Fibroblast of skin of abdomen (primary cell): Measurements from ENCODE around the gene AKAP10.
"Not testable (repeated sequence)": the region's sequence is repeated elsewhere in the genome, so short reads cannot be mapped to it uniquely, and the experiment has no call there.

Experiments
- DNase-seq: peaks from one replicate; pipeline ENCODE4 v3.0.0-alpha.2; 2013

Gene AKAP10

DNA sequence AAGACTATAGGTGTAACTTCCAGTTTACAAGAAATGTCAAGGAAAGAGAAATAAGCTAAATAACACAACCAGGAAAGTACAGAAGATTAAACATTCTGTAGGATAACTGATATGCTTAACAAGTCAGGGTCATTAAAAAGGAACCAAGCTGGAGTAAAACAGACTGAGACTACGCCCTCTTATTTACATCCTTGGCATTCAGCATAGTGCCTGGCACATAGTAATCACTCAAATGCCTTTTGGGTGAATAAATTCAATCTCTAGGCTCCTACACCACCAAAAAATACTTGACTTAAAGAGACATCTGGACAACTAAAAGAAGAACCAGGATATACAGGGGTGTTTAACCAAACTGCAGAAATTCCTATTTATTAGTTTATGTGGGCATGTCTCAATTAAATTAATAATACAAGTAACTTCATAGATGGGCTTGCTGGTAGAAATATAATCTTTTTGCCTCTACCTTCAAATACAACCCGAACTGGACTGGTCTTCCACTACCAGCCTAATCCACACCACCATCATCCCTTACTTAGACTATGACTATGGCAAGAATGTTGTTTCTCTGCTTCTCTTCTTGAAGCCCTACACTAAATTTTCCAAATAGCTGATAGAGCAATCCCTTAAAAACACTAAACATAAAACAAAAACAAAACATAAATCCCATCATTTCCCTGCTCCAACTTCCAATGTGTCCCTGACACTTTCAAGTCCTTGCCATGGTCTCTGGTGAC lies 62.2 kb downstream of the AKAP10 start:
- DNase-seq, result no peak

DNA sequence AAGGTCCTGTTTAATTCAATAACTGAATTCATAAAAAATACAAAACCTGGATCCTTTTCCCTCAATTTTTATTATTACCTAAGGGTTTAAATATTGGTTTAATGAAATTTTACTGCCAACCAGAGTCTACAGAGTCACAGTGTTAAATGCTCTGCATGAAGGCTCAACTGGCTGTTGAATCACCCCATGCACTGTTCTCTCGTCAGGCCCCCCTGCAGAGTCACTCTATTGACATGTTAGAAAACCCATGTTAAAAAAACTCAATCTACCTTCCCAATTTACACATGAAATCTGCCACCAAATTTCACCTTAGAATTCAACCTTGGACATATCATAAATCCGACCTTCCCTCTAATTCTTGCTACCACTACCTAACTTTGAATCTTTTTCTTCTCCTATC lies 66.6 kb downstream of the AKAP10 start:
- no peak for DNase-seq

DNA sequence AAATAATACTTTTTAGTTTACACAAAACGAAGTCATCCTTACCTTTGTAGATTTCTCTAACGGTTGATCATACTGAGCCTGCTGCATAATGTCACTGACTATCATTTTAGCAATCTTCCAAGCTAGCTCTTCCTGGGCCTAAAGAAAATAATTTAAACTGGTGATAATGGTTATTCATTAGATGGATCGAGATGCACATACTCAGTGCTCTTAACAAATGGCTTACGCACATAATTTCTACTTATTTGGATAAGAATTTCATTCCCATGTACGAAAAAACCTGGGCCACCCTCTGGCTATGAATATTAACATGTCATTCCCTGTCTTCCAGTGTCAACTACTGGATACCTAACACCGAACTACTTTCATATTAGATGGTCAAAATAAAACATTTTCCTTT lies 68.5 kb downstream of the AKAP10 start:
- DNase-seq, result no peak

DNA sequence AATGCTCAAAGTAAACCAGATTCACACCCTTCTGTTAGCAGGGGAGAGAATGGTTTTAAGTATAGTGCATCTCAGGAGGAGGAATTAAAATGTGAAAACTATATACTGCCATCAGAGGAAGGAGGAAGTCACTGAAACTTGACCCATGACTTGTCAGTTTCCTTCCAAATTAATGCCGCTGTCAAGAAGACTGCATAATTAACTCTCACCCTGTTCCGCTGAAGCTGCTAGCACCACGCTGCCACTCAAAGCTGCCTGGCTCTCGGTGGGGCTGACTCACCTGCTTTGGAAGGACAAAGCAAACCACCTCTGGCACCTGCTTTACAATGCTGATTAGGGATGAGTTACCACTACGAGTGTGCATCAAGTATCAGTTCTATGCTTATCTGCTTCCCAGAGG lies 72.1 kb downstream of the AKAP10 start:
- no peak for DNase-seq

DNA sequence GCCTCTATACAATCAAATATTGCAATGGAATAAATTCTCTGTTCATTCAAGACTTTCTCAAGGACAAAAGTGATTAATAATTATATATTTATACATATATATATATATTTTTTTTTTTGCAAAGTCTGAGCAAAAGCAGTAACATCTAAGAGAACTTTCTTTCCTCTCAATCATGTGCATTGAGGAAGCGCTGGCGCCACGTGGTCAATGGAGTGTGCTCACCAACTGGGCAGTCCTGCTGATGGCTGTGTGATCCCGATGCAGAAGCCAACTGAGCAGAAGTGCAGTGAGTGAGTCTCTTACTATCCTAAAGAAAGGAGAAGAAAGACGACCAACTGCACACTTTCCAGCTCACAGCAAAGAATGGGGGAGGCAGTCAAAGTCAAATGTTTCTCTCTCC lies 72.7 kb downstream of the AKAP10 start:
- no peak for DNase-seq

DNA sequence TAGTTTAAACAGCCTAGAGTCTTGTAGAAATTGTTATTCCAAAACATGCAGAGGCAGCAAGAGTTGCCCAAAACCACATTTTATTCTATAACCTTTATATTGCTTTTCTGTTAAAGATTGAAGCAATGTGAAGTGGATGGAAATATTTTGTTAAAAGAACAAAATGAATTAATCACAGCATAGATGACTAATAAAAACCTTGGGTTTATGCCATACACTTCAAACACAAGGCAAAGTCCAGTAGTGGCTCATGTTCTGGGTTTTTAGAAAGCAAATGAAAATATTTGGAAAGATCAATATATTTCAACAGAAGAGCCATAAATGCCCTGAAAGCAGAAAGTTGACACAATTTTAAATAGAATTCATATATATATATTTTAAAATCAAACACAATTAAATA lies 73.2 kb downstream of the AKAP10 start:
- DNase-seq, result peak; percentile 22

DNA sequence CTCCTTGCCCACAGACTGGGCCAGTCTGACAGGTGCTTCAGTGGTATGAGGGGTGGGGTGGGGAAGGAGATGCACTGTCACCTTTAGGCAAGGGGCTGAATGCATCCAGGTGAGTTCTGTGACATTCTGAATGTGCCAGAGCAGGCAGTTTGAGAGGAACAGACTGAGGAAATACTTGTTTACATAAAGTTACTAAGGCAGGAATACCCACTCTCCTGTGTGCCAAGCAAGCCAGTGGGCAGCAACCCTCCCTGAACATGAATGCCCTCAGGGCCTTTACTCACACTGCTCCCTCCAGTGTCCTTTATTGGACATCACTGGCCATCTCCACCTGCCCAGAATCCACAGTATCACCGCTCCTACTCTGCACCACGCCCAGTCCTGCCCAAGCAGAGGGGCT lies 76.8 kb downstream of the AKAP10 start:
- DNase-seq, result no peak

DNA sequence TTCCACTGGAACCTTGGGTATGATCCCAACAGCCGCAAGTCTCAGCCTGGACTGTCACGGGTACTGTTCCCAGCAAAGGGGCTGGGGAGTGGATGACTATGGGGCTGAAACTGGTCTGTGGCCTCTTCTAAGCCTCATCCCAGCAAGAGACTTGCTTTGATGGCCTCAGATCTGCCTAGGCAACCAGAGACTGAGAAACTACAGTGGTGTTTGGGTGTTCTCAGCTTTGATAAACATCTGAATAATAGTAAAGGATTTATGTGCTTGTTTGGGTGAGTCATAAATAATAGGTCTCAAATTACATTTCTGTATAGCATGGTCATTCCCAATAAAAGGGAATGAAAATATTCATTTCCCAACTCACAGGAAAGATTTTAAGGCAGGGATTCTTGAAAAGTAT lies 79.7 kb downstream of the AKAP10 start:
- DNase-seq, result peak; percentile 66

DNA sequence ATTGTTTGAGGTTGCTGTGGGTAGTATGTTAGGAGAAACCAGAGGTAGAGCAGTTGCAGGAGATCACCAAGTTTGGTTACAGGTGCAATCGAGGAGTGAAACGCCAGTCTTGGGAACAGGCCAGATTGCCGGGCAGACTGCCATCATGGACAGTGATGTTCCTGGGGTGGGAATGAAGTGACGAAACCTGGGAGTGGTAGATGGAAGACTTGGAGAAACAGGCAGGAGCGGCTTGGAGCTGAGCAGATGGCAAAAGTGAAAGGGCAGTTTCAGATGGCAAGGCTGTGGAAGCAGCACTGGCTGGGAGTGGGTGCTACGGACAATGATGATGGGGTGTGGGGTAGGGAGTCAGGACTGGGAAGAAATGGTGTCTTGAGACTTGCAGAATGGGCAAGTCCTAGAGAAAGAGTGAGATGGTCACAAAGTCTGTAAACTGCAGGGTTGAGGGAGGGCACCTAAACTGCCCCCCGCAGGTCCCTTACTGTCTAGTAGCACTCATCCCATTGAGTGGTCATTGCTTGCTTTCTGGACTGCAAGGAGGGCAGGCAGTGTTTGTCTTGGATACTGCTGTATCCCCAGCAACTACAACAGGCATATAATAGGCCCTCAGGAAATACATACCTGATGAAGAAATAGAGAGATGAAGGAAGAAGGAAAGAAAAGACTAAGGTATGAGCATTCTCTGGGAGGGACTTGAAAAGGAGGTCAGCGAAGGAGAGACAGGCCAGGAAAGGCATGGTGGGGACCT lies 80.4 kb downstream of the AKAP10 start:
- DNase-seq, result no peak

DNA sequence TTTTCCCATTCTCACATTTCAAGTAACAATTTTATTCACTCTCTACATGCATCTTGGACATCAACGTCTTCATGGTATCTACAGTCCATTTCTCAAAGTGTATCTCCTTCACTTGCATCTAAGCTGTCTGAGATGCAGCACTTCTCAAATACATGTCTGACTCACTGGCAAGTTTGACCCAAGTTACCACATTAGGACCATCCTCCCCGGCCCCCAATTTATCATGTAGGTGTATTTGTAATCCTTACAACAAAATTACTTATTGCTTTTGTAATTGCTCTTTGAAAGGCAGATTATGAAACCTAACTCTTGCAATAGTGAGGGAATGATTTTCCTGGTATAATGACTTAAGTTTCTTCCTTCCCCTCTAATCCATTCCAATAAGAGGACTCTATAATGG lies 80.9 kb downstream of the AKAP10 start:
- DNase-seq, result no peak

DNA sequence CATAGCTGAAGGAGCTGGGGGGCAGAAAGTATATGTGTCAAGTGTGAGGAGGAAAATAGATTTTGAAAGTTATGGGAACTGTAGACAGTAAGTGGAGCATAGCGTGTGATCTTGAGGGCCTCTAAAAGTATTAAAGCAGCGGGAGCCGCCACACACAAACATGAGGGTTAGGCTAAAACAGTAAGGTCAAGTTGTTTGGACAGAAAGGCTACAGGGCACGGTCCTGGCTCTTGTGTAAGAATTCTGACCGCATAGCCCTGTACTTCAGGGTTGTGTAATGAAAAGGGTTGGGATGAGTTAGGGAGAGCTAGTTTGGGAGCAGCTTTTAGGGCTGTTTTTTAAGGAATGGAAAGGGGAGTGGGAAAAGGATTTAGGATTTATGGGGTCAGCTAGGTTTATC lies 87.1 kb downstream of the AKAP10 start:
- not testable (repeated sequence) for DNase-seq

DNA sequence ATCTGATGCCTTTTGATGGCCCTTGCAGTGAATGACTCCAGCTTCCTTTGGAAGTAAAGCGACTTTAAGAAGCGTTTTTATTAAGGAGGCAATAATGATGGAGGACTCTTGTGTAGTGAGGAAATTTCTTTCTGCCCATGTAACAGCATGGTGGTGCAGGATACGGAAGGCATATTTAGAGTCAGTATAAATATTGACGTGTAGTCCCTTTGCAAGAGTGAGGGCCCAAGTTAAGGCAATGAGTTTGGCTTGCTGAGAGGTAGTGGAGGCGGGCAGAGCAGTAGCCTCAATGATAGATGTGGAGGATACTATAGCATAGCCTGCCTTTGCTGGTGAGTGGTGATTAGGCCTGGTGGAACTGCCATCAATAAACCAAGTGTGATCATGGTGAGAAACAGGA lies 87.6 kb downstream of the AKAP10 start:
- DNase-seq, result not testable (repeated sequence)

DNA sequence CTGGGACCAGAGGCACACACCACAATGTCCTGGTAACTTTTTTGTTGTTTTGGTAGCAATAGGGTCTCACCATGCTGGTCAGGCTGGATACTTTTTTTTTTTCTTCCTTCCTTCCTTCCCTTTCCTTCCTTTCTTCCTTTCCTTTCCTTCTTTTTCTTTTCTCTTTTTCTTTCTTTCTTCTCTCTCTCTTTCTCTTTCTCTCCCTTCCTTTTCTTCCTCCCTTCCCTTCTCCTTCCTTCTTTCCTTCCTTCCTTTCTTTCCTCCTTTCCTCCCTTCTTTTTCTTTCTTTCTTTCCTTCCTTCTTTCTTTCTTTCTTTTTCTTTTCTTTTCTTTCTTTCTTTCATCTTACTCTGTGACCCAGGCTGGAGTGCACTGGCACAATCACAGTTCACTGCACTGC lies 91.5 kb downstream of the AKAP10 start:
- no peak for DNase-seq

DNA sequence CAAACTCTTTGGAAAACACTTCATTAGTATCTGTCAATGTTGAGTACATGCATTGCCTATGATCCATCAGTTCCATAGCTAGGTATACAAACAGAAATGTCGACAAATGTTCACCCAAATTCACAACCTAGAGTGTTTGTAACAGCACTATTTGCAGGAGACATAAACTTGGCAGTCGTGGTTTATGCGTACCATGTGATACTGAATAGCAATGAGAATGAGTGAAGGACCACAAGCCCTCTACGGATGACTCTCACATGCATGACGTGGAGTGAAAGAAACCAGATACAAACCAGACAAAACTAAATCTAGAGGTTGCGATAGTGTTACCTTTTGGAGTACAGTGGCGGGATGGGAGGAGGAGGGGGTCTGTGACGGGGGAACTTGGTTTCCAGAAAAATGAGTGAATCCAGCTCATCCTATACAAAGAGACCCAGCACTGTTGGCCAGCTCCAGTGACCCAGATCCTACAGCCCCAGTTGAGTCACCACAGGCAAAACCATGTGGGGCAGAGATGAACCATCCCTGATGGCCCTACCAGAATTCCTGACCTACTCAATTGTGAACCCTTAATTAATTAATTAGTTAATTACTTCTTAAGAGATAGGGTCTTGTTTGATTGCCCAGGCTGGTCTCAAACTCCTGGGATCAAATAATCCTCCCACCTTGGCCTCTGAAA lies 94.0 kb downstream of the AKAP10 start:
- peak; percentile 13 for DNase-seq

DNA sequence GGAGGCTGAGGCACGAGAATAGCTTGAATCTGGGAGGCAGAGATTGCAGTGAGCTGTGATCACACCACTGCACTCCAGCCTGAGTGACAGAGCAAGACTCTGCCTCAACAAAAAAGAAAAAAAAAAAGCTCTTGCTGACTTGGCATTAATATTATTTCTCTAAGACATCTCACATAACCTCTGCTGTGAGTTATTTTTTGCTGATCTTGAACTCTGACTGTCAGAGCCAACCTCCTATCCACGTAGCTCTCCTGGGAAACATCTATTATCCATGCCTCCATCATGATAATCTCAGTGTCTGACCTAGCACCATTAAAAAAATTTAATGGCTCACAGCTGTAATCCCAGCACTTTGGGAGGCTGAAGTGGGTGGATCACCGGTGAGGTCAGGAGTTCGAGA lies 97.2 kb downstream of the AKAP10 start:
- DNase-seq, result no peak

DNA sequence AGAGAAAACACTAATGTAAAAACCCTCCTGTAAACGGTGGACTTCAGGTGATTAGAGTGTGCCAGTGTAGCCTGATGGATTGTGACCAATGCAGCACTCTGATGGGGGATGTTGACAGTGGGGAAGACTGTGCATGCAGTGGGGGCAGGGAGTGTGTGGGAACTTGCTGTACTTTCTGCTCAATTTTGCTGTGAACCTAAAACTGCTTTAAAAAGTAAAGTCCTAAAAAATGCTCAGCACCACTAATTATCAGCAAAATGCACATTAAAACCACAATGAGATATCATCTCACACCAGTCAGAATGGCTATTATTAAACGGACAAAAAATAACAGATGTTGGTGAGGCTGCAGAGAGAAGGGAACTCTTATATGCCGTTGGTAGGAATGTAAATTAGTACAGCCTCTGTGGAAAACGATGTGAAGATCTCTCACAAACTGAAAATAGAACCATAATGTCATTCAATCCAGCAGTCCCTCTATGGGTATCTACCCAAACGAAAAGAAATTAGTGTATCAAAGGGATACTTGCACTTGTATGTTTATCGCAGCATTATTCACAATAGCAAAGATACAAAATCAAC lies 100.2 kb downstream of the AKAP10 start:
- DNase-seq, result no peak

DNA sequence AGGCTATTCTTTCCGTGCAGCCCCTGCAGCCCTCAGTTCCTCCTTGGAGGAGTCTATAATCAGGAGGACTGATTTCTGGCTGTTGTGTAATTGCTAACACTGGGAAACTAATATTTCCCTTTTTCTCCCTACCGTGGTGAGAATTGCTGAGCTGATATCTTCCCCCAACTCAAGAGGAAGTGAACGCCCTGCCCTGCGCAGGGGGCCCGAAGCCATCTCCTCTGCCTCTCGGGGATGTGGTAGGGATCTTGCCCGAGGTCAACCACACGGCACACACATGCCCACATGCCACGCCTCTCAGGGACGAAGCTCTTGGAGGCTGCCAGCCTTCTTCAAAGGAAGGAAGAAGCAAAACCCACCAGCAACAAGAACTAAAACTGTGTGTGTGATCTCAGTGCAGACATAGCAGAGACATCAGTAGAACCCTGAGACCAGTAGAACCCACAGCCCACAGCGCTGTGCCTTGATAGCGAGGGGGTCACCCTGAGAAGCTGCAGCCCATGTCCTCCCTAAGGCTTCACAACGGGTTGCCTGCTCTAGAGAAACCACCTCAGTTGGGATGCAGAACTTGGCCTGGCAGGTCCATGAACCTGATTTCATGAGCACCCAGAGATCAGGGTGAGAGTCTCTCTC lies 101.0 kb downstream of the AKAP10 start:
- no peak for DNase-seq

DNA sequence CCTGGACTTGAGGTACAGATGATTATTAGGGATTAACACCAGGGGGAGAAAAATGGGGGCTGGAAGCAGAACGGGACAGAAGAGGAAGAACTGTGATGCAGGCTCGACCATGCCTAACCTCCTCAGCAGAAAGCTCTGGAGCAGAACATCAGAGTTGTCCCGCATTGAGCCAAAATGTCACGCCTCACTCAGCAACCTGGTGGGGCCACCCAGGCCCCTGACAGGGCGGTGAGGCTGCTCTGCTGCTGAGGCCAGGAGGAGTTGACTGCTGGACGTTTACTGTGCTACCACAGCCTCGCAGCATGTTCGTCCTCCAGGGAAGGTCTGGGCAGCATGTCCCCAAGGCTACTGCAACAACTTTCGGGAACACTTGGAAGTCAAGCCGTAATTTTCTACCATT lies 103.4 kb downstream of the AKAP10 start:
- no peak for DNase-seq

DNA sequence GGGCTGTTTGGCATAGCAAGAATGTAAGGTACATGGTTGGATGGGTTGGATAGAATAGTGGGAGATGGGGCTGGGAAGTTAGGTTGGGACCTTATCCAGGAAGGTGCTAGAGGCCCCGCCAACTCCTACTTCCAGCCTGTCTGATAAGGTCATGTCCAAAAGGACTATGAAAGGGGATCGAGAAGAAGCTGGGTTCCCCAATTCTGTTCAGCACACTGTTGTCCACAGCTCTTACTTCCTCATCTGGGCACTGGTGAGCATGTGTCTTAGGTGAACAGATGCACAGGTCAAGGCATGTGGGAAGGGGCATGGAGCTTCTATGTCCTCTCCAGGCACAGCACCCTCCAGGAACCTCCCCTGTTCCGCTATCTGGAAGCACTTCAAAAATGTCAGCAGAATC lies 104.3 kb downstream of the AKAP10 start:
- no peak for DNase-seq

DNA sequence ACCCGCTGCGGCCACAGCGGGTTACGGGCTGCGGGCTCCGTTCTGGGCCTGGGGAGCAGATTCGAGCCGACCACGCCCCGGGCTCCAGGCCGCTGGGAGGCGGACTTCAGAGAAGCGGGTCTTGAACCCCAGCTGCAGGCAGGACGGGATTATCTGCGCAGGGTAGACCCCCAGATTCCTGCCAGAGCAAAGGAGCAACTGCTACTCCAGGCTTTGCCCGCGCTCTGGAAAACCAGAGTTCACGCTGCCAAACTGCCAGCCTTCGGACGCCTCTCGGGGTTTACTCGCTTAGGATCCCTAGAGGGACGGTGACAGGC lies 109.6 kb downstream of the AKAP10 start:
- no peak for DNase-seq

DNA sequence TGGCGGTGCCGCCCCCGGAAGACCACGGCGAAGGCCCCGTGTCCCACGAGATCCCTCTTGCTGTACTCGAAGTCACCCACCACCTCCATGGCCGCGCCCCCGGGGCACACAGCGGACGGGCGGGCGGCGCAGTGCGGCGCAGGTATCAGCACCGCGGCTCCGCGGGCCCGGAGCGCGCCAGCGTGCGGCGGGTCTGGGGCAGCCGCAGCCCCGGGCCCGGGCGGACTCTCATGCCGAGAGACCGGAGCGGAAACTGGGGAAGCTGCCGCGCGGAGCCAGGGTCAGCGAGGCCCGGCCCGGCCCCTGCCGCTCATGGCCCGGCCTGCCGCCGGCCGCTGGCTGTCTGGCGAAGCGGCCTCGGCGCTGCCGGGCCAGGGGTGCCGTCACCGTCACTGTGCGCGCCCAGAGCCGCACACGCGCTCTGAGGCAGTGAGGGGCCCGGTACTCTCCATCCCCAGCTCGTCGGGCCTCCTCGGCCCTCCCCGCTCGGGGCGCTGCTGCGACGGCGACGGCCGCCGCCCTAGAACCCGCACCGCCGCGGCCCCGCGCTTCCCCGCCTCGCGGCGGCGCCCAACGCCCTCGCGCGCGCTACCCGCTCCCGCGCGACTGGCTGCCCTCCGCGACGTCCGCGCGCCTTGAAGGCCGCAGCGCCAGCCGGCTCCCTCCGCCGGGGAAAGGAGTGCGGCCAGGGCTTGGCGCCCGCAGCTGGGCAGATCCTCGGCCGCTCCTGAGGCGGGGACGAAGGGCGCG lies 110.1 kb downstream of the AKAP10 start, which contains the start of gene ULK2:
ULK2 (minus strand) TSS at position 608 of the 750 bp plus-strand sequence; CDS start at position 89, 519 bp downstream.
- DNase-seq, result peak; percentile 86

DNA sequence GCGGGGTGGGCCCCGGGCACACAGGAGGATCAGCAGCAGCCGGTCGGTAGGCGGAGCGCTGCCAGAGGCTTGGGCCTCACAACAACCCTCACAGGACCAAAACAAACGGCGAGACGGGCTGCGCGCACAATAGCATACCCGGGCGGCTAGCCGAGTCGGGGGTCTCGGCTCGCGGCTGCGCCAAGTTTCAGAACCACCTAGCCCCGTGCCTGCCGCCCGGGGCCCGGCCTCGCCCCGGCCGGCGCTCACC lies 110.6 kb downstream of the AKAP10 start:
- DNase-seq, result peak; percentile 56

DNA sequence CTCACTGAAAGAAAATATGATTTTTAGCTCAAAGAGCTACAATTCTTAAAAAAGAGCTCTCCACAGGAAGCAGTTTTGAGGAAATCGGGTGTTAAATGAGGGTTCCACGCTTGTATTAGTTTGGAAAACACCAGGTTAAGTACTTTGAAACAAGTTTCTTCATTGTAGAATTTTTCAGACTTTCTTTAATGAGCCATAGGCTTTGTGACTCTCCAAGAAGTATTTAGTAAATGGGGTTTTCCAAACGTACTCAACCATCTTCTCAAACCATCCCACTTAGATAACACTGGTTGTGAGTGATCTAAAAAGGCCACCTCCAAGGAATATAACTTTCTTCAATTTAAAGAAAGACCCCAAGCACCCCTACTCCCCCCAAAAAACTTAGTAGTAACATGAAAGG lies 112.6 kb downstream of the AKAP10 start:
- DNase-seq, result no peak
